B cell (primary cell): Measurements from ENCODE around the gene LCN12. TPM values are rescaled to one million over a fixed set of nuclear protein-coding genes. Genes with fewer than 3 reads are reported as not detected.

Experiments used
- ATAC-seq: fragments of 200-7000 bp; cut with Tn5 transposase; one replicate; pipeline ENCODE4 v1.10.0; 2021; ENCODE audit warnings: low read depth, mild to moderate bottlenecking, moderate number of reproducible peaks, moderate library complexity
- CTCF ChIA-PET: fragments of 350-600 bp; sonication (Branson Sonifier 250); formaldehyde crosslinking; loops from one replicate; lab custom pipeline; 2021; ENCODE audit warnings: antibody characterized with exemption, inconsistent platforms; lab: Charles Lee
- POLR2A ChIA-PET: fragments of 350-600 bp; sonication (Branson Sonifier 250); formaldehyde crosslinking; loops from one replicate; lab custom pipeline; 2021; ENCODE audit warnings: antibody characterized with exemption; lab: Charles Lee
- DNase-seq: peaks from one replicate; pipeline ENCODE4 v3.0.0; 2013
- H2AFZ ChIP-seq: 2 replicates; pipeline ENCODE4 v1.6.1; 2012; ENCODE audit warnings: mild to moderate bottlenecking, low read depth, low read length; ENCODE audit not compliant: insufficient read depth, poor library complexity, severe bottlenecking
- H3K27ac ChIP-seq, 2 donors: 1 replicate in 1 of 2; 2 replicates in 1 of 2; pipeline ENCODE4 v1.5.1; 2012 to 2013; ENCODE audit warnings: low read length in 2 of 2, mild to moderate bottlenecking in 2 of 2, moderate library complexity in 1 of 2
- H3K27me3 ChIP-seq, 4 experiments: fragments of 200-600 bp in 1 of 4; sonication (generic) in 1 of 4; replicated peaks in 1 of 4; 1 replicate in 2 of 4; 2 replicates in 2 of 4; pipeline versions ENCODE4 v1.6.1 to v1.7.0; 2013 to 2016; ENCODE audit warnings: low read length in 3 of 4, mild to moderate bottlenecking in 2 of 4, mixed read lengths in 1 of 4, moderate library complexity in 1 of 4; ENCODE audit not compliant: insufficient read depth in 4 of 4, control insufficient read depth in 3 of 4; ENCODE audit errors: control extremely low read depth in 1 of 4
- H3K36me3 ChIP-seq, 2 experiments: replicated peaks in 1 of 2; 1 replicate in 1 of 2; 2 replicates in 1 of 2; pipeline versions ENCODE4 v1.6.1 to v1.7.1; 2013; ENCODE audit warnings: low read length in 1 of 2; ENCODE audit not compliant: insufficient read depth in 2 of 2, control insufficient read depth in 1 of 2; ENCODE audit errors: control extremely low read depth in 1 of 2, extremely low read depth in 1 of 2
- H3K4me1 ChIP-seq, 2 donors: fragments of 200-600 bp in 1 of 2; sonication (generic) in 1 of 2; 1 replicate in 1 of 2; 2 replicates in 1 of 2; pipeline versions ENCODE4 v1.5.1 to v1.6.1; 2013 to 2017; ENCODE audit warnings: low read length in 2 of 2; ENCODE audit not compliant: control insufficient read depth in 2 of 2, insufficient read depth in 2 of 2
- H3K4me2 ChIP-seq: replicated peaks from 2 replicates; pipeline ENCODE3; 2012; ENCODE audit warnings: mild to moderate bottlenecking, low read depth, low read length; ENCODE audit not compliant: poor library complexity, severe bottlenecking
- H3K4me3 ChIP-seq, 5 experiments: fragments of 200-600 bp in 1 of 5; sonication (generic) in 1 of 5; 1 replicate in 3 of 5; 2 replicates in 2 of 5; pipeline versions ENCODE4 v1.5.1 to v1.7.0; 2011 to 2016; ENCODE audit warnings: low read length in 4 of 5, mild to moderate bottlenecking in 4 of 5, low read depth in 2 of 5, control low read depth in 1 of 5, moderate library complexity in 1 of 5; ENCODE audit not compliant: insufficient read depth in 1 of 5; ENCODE audit errors: control extremely low read depth in 1 of 5, extremely low read depth in 1 of 5
- H3K79me2 ChIP-seq: fragments of 200-600 bp; sonication (generic); one replicate; pipeline ENCODE4 v1.6.0; 2016; ENCODE audit warnings: low read length; ENCODE audit not compliant: control insufficient read depth, insufficient read depth
- H3K9ac ChIP-seq: fragments of 200-600 bp; sonication (generic); 2 replicates; pipeline ENCODE4 v1.6.1; 2017; ENCODE audit warnings: mild to moderate bottlenecking, low read length, moderate library complexity
- H3K9me3 ChIP-seq, 3 donors: one replicate each; pipeline versions ENCODE4 v1.6.1 to v1.7.1; 2013; ENCODE audit warnings: low read length in 2 of 3; ENCODE audit not compliant: control insufficient read depth in 2 of 3, insufficient read depth in 1 of 3; ENCODE audit errors: control extremely low read depth in 1 of 3
- H4K20me1 ChIP-seq: 2 replicates; pipeline ENCODE4 v1.6.0; 2012; ENCODE audit warnings: mild to moderate bottlenecking, low read length; ENCODE audit not compliant: insufficient read depth, control insufficient read depth, poor library complexity, severe bottlenecking
- H3K27ac Mint-ChIP-seq: one replicate; pipeline ENCODE4 v1.8.0; 2021; ENCODE audit warnings: mixed read lengths
- H3K27me3 Mint-ChIP-seq: one replicate; pipeline ENCODE4 v1.8.0; 2021; ENCODE audit warnings: mixed read lengths
- H3K4me1 Mint-ChIP-seq: one replicate; pipeline ENCODE4 v1.8.0; 2021; ENCODE audit warnings: mixed read lengths
- H3K4me3 Mint-ChIP-seq: one replicate; pipeline ENCODE4 v1.8.0; 2021; ENCODE audit warnings: mixed read lengths
- H3K9me3 Mint-ChIP-seq: one replicate; pipeline ENCODE4 v1.8.0; 2022; ENCODE audit warnings: mixed read lengths; ENCODE audit not compliant: insufficient read depth
- EZH2 ChIP-seq: IDR thresholded peaks from 2 replicates; pipeline ENCODE4 v1.6.1; 2012; ENCODE audit warnings: borderline replicate concordance, low read depth, mild to moderate bottlenecking, moderate library complexity, low read length; ENCODE audit not compliant: insufficient read depth, poor library complexity, severe bottlenecking
- WGBS: methylation state at CpG from one replicate; pipeline ENCODE4 v1.1.5; 2013; ENCODE audit warnings: missing lambda C conversion rate; ENCODE audit not compliant: insufficient coverage; 5-methylcytosine and 5-hydroxymethylcytosine counted together
- intact Hi-C: fragments of 100-400 bp; cut with micrococcal nuclease; formaldehyde crosslinking; loops from one replicate; pipeline ENCODE4 v1.10.0; 2022
- polyA plus RNA-seq: library from polyadenylated mRNA; depleted of rRNA; stranded (reverse); fragments of >200 nt; gene quantifications from 2 replicates; pipeline ENCODE4 v1.2.3, GENCODE V29; 2012
- total RNA-seq, 2 donors: library from RNA; stranded (reverse); fragments of 120-200 nt in 1 of 2; gene quantifications; 1 replicate in 1 of 2; 2 replicates in 1 of 2; pipeline versions ENCODE4 v1.2.3 to v1.2.4, GENCODE V29; 2013 to 2022
- TF ChIP-seq, protein P1 (sequence below): fragments of 200-600 bp; IDR thresholded peaks from one replicate; pipeline ENCODE4 v1.8.0; 2022; ENCODE audit warnings: antibody characterized with exemption, mild to moderate bottlenecking

The LCN12 gene
- total and polyA plus RNA-seq, 2 donors (not counting 1 experiment from before 2014, with no cell fraction given) = 2.4 to 2.6 TPM

DNA sequence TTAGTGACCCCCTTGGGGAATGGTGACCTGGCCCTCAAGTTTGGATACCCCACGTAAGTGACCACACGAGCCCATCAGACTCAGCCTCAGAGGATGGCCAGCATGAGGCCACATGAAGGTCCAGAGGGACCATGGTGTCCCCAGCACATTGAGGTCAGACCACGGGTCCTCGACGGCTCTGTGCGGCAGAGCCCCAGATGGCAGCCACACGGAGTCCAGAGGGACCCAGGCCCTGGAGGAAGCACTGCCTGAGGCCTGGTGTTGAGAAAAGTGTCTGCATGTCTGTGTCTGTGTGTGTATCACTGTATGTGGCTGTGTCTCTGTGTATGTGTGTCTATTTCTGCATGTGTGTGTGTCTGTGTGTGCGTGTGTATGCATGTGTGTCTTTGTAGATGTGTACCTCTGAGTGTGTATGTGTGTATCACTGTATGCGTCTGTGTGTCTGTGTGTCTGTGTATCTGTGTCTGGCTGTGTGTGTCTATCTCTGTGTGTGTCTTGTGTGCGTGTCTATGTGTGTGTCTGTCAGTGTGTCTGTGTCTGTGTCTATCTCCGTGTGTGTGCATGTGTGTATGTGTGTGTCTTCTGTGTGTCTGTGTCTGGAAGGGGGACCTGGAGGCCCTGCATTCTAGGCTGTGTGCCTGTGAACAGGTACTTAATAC lies 31.7 kb downstream of the LCN12 start:
- Histone ChIP-seq H3K9ac (no peak overlapping the region), H3K36me3 (no peaks in the 10 kb centered on the region), H3K4me2 (no peak overlapping the region), H3K27me3 (peaks cover 0 to 71% (median 17%) of the 10 kb centered on the region in 4 experiments), H3K4me1 (peaks cover 9 to 12% of the 10 kb centered on the region in 2 donors), H3K4me3 (no peak overlapping the region), H3K27ac (no peak overlapping the region), H3K79me2 (no peaks in the 10 kb centered on the region), H2AFZ (no peak overlapping the region), H3K9me3 (peaks cover 0 to 10% (median 0%) of the 10 kb centered on the region in 3 donors), H4K20me1 (no peaks in the 10 kb centered on the region)
- Mint-ChIP-seq H3K4me1 (peaks cover 6% of the 10 kb centered on the region), H3K4me3 (peak overlapping the region; percentile 1), H3K27me3 (peaks cover 26% of the 10 kb centered on the region), H3K27ac (no peak overlapping the region), H3K9me3 (no peaks in the 10 kb centered on the region)
- ATAC-seq (no peak), DNase-seq (no peak)
- POLR2A ChIA-PET = no interaction called here
- CTCF ChIA-PET = no interaction called here
- intact Hi-C loops = no loop called here
- WGBS = 73% methylated on average over 10 of the region's 11 CpGs
- TF ChIP-seq, protein P1, sequence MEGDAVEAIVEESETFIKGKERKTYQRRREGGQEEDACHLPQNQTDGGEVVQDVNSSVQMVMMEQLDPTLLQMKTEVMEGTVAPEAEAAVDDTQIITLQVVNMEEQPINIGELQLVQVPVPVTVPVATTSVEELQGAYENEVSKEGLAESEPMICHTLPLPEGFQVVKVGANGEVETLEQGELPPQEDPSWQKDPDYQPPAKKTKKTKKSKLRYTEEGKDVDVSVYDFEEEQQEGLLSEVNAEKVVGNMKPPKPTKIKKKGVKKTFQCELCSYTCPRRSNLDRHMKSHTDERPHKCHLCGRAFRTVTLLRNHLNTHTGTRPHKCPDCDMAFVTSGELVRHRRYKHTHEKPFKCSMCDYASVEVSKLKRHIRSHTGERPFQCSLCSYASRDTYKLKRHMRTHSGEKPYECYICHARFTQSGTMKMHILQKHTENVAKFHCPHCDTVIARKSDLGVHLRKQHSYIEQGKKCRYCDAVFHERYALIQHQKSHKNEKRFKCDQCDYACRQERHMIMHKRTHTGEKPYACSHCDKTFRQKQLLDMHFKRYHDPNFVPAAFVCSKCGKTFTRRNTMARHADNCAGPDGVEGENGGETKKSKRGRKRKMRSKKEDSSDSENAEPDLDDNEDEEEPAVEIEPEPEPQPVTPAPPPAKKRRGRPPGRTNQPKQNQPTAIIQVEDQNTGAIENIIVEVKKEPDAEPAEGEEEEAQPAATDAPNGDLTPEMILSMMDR = no peak
- TF ChIP-seq EZH2 = no peak

DNA sequence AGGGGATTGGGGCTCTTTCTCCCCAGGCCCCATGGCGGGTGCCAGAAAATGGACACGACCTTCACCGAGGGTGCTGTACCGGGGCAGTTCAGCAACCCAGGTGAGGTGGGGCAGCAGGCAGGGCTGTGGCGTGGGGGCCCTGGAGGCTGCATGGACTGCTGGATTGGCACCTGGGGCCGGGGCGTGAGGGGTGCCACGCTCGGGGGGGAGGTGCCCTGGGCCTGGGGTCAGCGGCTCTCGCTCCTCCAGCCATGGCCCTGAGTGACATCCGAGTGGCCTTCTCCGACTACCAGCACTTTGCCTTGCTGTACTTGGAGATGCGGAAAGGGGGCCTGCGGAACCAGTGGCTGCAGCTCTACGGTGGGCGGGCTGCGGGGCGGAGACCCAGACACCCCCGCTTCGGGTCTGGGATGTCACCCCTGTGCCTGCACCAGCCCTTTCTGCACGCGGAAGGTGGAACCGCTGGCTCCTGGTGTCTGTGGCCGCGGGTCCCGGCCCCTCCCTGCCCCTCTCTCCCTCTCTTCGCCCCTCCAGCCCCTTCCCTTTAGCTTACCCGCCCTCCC lies 32.5 kb downstream of the LCN12 start:
- Histone ChIP-seq H2AFZ (no peak overlapping the region), H3K79me2 (no peaks in the 10 kb centered on the region), H3K4me1 (peaks cover 9 to 12% of the 10 kb centered on the region in 2 donors), H3K27me3 (peaks cover 0 to 64% (median 14%) of the 10 kb centered on the region in 4 experiments), H3K9ac (no peak overlapping the region), H3K4me2 (peak overlapping the region; percentile 37), H3K4me3 (no peak overlapping the region), H4K20me1 (no peaks in the 10 kb centered on the region), H3K9me3 (peaks cover 0 to 2% (median 0%) of the 10 kb centered on the region in 3 donors), H3K36me3 (no peaks in the 10 kb centered on the region), H3K27ac (no peak overlapping the region)
- H3K9me3 Mint-ChIP-seq = no peaks in the 10 kb centered on the region
- no peak overlapping the region for H3K4me3 Mint-ChIP-seq
- WGBS = 49% methylated on average over 29 of the region's 29 CpGs
- DNase-seq = no peak
- intact Hi-C loops = no loop called here
- ChIA-PET CTCF (no interaction called here), POLR2A (no interaction called here)
- peaks cover 6% of the 10 kb centered on the region for H3K4me1 Mint-ChIP-seq
- H3K27ac Mint-ChIP-seq = no peak overlapping the region
- TF ChIP-seq, protein P1 = no peak
- TF ChIP-seq EZH2 = no peak
- peaks cover 26% of the 10 kb centered on the region for H3K27me3 Mint-ChIP-seq
- no peak for ATAC-seq
